Thoracic aorta (tissue), 2 donors: ENCODE data around the gene DMRTB1. TPM values are rescaled to one million over a fixed set of nuclear protein-coding genes. Genes with fewer than 3 reads are reported as not detected.
A peak's percentile ranks its signal among the peaks of the same experiment; 100 is the strongest.

Source experiments
- ATAC-seq: fragments of 150-250 bp; one replicate; pipeline ENCODE4 v1.8.0; 2017; ENCODE audit warnings: low read depth; ENCODE audit not compliant: insufficient number of reproducible peaks, low FRiP score
- DNase-seq: peaks from one replicate; pipeline ENCODE4 v3.0.0-alpha.2; 2020; ENCODE audit warnings: low spot score
- H3K27ac ChIP-seq, 2 donors: fragments of 200-600 bp; sonication (generic); 1 replicate in 1 of 2; 2 replicates in 1 of 2; pipeline ENCODE4 v1.5.1; 2016; ENCODE audit warnings: mild to moderate bottlenecking in 2 of 2, moderate library complexity in 2 of 2
- H3K27me3 ChIP-seq: fragments of 200-600 bp; sonication (generic); replicated peaks from 2 replicates; pipeline ENCODE4 v1.6.0; 2016; ENCODE audit warnings: mild to moderate bottlenecking; ENCODE audit not compliant: insufficient read depth
- H3K36me3 ChIP-seq: fragments of 200-600 bp; sonication (generic); one replicate; pipeline ENCODE4 v1.5.1; 2016
- H3K4me1 ChIP-seq, 2 donors: fragments of 200-600 bp; sonication (generic); 1 replicate in 1 of 2; 2 replicates in 1 of 2; pipeline versions ENCODE4 v1.5.1 to v1.6.0; 2016; ENCODE audit warnings: low read depth in 2 of 2, mild to moderate bottlenecking in 1 of 2; ENCODE audit not compliant: control insufficient read depth in 1 of 2
- H3K4me3 ChIP-seq: fragments of 200-600 bp; sonication (generic); 2 replicates; pipeline ENCODE4 v1.5.1; 2016; ENCODE audit warnings: mild to moderate bottlenecking
- H3K9me3 ChIP-seq: fragments of 200-600 bp; sonication (generic); 2 replicates; pipeline ENCODE4 v1.5.1; 2016
- CTCF ChIP-seq: fragments of 200-600 bp; sonication (generic); IDR thresholded peaks from one replicate; pipeline ENCODE4 v1.5.1; 2019; ENCODE audit warnings: antibody characterized with exemption
- total RNA-seq, 2 donors: library from RNA; depleted of rRNA; stranded (reverse); fragments of >200 nt; gene quantifications; one replicate each; pipeline versions ENCODE4 v1.1.0 to v1.2.3, GENCODE V29; 2016

Gene DMRTB1
- total RNA-seq, 2 donors from 2014 or later: not detected

- no peaks in the 10 kb centered on the region for H3K9me3 ChIP-seq
- no peak for DNase-seq
- H3K4me3 ChIP-seq: no peak overlapping the region
- no peaks in the 10 kb centered on the region for H3K27me3 ChIP-seq
- H3K4me1 ChIP-seq: peaks cover 5 to 26% of the 10 kb centered on the region in 2 donors
- TF ChIP-seq CTCF: no peak
- H3K27ac ChIP-seq: peak overlapping the region; percentile 46 to 61
- ATAC-seq: no peak
- no peaks in the 10 kb centered on the region for H3K36me3 ChIP-seq
Measured at GRCh38 chr1:53512807-53513755, 53.9 kb downstream of the DMRTB1 start.

GRCh38 chr1:53513846-53514245 is 54.6 kb downstream of the DMRTB1 start:
- H3K27ac ChIP-seq: no peak overlapping the region
- H3K4me3 ChIP-seq: no peak overlapping the region
- H3K36me3 ChIP-seq: no peaks in the 10 kb centered on the region
- TF ChIP-seq CTCF: no peak
- no peak for ATAC-seq
- peaks cover 5 to 28% of the 10 kb centered on the region in 2 donors for H3K4me1 ChIP-seq
- no peaks in the 10 kb centered on the region for H3K9me3 ChIP-seq
- no peaks in the 10 kb centered on the region for H3K27me3 ChIP-seq
- no peak for DNase-seq

- Histone ChIP-seq H3K36me3 (no peaks in the 10 kb centered on the region), H3K27ac (no peak overlapping the region), H3K9me3 (no peaks in the 10 kb centered on the region), H3K27me3 (no peaks in the 10 kb centered on the region), H3K4me3 (no peak overlapping the region), H3K4me1 (peaks cover 7 to 34% of the 10 kb centered on the region in 2 donors)
- no peak for ATAC-seq
- no peak for DNase-seq
- no peak for TF ChIP-seq CTCF
Measured at GRCh38 chr1:53514436-53514835, 55.2 kb downstream of the DMRTB1 start.

- Histone ChIP-seq H3K9me3 (no peaks in the 10 kb centered on the region), H3K4me1 (peaks cover 10 to 35% of the 10 kb centered on the region in 2 donors), H3K27ac (no peak overlapping the region), H3K4me3 (no peak overlapping the region), H3K27me3 (no peaks in the 10 kb centered on the region), H3K36me3 (no peaks in the 10 kb centered on the region)
- ATAC-seq: no peak
- no peak for DNase-seq
- no peak for TF ChIP-seq CTCF
Measured at GRCh38 chr1:53516181-53516580, 57.0 kb downstream of the DMRTB1 start.

Other genes with a start within 250 kb of the DMRTB1 start
- gene CZIB, start 238.8 kb upstream of the DMRTB1 start, total RNA-seq: 10 to 100 TPM; 46.4 to 49.6 TPM
- 10 to 100 TPM in 1 of 2 donors, 1 to 10 TPM in 1; 9.5 to 21.8 TPM for gene MAGOH, start 220.9 kb upstream of the DMRTB1 start, total RNA-seq
- 10 to 100 TPM; 14.1 to 24.1 TPM for gene LRP8, start 131.3 kb upstream of the DMRTB1 start, total RNA-seq